SIG-M5 treated with dmso at 0.1 percent for 504 hours (cell line): ENCODE data around the gene MT4.
A peak's percentile ranks its signal among the peaks of the same experiment; 100 is the strongest.
"Not testable (repeated sequence)": the region's sequence is repeated elsewhere in the genome, so short reads cannot be mapped to it uniquely, and the experiment has no call there.

Experiments
- DNase-seq: peaks from one replicate; lab custom pipeline; 2025; ENCODE audit not compliant: unreplicated experiment; lab: John Stamatoyannopoulos, UW

The MT4 gene

GRCh38 chr16:56558024-56558747 lies 6.7 kb upstream of the MT4 start:
- DNase-seq: no peak

DNA sequence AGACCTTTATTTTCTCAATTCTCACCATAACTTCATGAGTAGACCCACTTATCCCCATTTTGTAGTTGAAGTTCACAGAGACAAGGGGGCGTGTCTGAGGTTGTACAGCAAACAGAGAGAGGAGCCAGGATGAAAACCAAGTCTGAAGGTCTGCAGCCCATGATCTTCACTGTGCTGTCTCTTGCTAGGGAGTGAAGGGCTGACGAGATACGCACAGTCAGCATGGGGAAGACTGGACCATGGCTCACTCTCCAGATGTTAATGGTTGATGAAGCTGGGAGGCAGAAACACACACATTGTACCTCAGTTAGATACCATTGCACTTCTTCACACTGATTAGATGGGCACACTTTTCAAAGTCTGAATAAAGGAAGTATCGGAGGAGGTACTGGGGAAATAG lies 5.8 kb upstream of the MT4 start:
- DNase-seq: no peak

DNA sequence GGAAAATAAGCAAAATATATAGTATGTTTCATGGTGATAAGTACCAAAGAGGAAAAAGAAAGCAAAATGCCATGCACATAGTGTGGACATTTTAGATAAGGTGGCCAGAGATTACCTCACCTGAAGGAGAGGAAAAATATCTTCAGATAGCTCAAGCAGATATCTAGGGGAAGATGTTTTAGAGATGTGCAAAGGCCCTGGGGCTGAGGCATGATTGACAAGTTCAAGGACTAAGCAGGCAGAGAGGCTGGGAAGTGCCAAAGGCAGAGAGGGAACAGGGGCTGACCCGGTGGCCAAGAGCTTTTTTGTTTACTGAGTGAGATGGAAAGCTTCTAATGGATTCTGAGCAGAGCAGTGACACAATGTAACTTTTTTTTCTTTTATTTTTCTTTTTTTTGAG lies 4.4 kb upstream of the MT4 start:
- DNase-seq: no peak

DNA sequence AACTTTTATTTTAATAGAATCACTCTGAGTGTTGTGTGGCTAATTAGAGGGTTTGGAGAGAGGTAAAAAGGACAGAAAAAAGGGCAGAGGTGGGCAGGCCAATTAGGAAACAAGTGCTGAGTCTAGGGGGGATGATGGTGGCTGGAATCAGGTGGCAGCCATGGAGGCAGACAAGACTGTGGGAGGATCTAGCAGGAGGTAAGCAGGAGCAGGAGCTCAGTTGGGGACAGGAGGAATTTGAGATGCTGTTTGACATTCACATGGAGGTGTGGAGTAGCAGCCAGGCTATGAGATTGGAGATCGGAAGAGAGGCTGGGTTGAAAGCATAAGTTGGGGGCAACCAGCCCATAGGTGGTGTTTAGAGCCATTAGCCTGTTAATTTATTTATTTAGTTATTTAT lies 3.7 kb upstream of the MT4 start:
- no peak for DNase-seq

DNA sequence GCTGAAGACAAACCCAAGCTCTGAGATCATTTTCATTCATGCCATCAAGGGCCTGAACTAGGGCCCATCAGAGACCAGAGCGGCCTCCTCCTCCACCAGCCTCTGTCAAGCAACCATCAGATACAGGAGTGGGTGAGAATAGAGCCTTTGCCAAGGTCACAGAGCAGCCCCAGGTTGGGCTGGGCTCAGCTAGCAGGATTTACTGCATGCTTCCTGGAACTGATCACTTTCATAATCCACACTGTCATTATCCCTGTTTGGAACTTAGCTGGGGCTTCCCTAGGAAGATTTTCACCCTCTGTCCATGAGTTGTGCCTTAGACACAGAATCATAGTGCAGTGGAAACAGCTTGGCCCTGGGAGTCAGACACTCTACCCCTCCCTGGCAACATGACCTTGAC lies 5.1 kb downstream of the MT4 start:
- no peak for DNase-seq

DNA sequence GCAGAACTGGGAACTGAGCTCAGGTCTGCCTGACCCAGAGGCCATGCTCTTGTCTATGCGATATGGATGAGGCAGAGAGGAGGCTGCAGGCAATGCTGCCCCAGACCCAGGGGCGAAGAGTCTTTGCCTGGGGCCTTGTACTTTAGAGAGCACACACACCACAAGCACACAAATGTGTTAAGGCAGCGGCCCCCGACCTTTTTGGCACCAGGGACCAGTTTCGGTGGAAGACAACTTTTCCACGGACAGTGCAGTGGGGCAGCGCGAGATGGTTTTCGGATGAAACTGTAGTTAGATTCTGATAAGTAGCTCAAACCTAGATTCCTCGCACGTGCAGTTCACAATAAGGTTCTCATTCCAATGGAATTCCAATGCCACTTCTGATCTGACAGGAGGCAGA lies 6.7 kb downstream of the MT4 start:
- no peak for DNase-seq

DNA sequence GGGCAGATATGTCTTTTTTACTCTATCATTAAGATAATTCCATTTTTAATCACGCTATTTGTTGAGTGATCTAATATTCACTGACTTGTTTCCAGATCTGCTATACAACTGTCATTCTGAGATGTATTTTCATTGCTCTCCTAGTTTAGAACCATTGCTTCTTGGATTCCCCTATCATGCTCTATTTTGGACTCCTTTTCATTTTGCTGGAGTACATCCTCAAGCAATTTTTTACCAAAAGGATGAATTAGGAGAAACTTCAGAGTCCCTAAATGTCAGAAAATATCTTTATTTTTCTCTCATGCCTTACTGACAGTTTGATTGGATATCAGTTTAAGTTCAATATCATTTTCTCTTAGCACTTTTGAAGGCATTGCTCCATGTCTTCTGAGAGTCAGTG lies 9.8 kb downstream of the MT4 start:
- no peak for DNase-seq

DNA sequence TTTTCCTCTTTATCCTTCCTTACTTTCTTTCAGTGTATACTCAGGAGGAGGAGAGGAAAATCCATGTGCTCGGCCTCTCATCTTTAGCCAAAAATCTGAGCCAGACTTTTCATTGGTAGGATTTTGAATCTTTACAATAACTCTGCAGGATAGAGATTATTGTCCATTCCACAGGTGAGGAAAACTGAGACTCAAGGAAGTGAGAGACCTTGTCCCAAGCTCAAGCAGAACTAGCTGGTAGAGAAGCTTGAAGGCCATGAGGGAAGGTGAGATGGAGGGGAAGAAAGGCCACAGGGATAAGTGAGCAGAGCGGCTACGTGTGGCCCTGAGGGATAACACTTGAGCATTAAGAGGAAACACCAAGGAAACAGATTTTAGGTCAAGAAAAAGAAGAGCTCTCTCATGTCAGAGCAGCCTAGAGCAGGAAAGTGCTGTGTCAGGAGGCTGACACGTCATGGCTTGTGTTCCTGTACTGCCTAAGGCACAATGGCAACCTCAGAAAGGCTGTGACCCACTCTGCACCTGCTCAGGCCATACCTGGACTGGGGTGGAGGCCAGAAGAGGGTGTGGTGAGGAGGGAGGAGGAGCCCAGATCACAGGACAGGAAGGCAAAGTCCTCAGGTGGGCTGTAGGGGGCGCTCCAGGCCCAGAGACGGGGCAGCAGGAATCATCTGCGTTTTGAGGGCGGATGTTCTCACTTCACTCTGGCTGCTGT lies 11.9 kb downstream of the MT4 start:
- DNase-seq: peak; percentile 69

DNA sequence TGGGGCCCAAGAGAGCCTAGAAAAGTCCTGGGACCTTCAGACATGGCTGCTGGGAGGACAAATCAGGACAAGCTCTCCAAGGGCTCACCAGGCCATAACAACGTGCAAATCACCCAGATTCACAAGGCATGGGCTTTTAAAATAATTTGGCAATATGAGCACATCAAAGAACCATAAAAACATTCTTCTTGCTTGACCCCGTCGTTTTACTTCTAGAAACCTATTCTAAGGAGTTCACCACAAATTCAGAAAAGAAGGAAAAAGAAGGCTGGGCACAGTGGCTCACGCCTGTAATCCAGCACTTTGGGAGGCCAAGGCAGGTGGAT lies 12.4 kb downstream of the MT4 start:
- no peak for DNase-seq

GRCh38 chr16:56580391-56581048 lies 15.6 kb downstream of the MT4 start:
- no peak for DNase-seq

GRCh38 chr16:56582911-56583310 lies 18.0 kb downstream of the MT4 start:
- not testable (repeated sequence) for DNase-seq

- DNase-seq: no peak
Observed at GRCh38 chr16:56583351-56584168, 18.7 kb downstream of the MT4 start.

DNA sequence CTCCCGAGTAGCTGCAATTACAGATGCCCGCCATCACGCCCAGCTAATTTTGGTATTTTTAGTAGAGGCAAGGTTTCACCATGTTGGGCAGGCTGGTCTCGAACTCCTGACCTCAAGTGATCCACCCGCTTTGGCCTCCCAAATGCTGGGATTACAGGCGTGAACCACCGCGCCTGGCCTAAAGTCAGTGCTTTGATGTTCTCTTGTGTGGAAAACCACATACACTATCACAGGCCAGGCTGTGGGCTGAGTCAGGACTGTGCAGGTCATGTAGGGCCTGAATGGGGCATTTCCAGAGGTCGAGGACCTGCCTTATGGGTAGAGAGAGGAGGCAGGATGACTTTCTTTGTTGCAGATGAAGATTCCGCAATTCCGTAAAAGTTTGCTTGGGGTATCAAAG lies 19.4 kb downstream of the MT4 start:
- no peak for DNase-seq

GRCh38 chr16:56588781-56589140 lies 23.9 kb downstream of the MT4 start:
- DNase-seq: no peak

DNA sequence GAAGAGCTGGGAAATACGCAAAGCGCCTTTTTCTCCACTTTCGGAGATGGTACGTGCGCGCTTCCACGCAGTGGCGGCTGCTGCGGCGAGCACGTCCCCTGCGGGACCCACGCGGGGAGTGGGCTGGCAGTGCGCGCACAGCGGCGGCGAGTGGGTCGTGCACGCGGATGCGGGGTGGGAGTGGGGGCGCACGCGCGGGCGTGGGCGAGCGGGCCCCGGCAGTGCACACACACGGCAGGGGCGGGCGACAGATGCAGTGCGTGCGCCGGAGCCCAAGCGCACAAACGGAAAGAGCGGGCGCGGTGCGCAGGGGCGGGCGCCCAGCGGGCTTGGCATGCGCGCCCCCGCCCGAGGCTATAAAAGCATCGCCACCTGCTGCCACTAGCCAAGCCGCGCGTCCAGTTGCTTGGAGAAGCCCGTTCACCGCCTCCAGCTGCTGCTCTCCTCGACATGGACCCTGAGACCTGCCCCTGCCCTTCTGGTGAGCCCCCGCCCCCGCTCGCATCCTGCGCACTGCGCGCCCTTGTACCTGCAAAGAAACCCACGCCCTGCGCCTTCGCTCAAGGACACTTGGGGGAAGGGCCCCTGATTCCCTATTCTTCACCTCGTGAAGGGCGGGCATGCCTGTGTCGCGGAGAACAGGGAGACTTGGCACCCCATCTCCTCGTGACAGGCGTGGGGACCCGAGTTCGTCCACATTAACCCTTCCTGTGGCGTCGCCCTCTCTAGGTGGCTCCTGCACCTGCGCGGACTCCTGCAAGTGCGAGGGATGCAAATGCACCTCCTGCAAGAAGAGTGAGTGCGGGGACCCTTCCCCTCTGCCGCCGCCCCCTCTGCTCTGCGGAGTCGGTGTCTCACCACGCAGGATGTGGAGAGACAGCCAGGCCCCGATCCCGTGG lies 24.5 kb downstream of the MT4 start, which contains the start of gene MT3:
Gene MT3 (plus strand): TSS at position 388 of the 899 bp plus-strand sequence. CDS start 63 bp downstream, at position 451.
- no peak for DNase-seq

DNA sequence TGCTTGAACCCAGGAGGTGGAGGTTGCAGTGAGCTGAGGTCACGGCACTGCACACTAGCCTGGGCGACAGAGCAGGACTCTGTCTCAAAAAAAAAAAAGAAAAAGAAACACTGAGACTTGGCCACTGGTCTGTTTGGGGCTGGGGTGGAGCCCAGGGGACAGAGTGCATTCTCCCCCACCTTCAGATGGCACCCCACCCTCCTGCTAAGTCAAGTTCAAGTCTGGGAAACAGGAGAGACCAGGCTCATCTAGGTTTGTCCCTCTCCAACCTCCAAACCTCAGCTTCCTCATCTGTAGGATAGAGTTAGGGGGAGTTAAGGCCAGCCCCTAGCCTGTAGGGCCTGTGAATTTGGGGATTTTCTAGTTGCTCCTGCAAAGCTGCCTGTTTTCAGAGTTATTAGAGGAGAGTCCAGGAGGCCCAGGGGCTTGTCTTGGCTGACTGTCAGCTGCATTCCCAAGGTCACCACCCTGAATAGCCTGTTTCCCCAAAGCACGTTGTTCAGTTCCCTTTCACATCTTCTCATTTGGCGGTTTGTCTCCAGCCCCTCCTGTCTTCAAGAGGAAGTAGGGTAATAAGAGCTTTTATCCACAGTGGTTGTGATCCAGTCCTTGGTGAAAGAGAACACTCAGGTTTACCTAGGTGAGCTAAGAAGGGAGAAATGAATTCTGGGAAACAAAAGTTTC lies 26.6 kb downstream of the MT4 start:
- peak; percentile 63 for DNase-seq

DNA sequence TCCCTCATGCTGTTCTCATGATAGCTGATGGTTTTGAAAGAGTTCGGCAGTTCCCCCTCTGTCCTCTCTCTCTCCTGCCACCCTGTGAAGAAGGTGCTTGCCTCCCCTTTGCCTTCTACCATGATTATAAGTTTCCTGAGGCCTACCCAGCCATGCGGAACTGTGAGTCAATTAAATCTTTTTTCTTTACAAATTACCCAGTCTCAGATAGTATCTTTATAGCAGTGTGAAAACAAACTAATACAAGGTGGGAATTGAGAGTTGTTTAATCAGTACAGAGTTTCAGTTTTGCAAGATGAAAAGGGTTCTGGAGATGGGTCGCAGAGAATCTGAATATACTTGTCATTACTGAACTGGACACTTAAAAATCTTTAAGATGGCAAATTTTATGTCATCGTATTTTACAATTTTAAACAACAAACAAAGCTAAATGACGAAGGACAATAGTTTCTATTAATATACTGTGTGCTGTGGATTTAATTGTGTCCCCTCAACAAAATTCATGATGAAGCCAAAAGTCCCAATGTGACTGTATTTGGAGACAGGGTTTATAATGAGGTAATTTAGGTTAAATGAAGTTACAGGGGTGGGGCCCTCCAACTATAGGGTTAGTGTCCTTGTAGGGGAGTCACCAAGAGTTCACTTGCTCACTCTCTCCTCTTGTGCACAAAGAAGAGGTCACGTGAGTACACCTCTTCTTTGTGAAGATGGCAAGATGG lies 28.9 kb downstream of the MT4 start:
- DNase-seq: no peak

DNA sequence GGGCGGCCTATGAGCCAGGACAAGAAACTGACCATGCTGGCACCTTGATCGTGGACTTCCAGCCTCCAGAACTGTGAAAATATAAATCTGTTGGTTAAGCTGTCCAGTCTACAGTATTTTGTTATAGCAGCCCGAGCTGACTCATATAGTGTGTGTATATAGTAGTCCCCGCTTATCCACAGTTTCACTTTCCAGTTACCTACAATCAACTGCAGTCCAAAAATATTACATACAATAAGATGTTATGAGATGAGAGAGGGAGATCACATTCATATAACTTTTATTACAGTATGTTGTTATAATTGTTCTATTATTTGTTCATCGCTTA lies 29.4 kb downstream of the MT4 start:
- no peak for DNase-seq

DNA sequence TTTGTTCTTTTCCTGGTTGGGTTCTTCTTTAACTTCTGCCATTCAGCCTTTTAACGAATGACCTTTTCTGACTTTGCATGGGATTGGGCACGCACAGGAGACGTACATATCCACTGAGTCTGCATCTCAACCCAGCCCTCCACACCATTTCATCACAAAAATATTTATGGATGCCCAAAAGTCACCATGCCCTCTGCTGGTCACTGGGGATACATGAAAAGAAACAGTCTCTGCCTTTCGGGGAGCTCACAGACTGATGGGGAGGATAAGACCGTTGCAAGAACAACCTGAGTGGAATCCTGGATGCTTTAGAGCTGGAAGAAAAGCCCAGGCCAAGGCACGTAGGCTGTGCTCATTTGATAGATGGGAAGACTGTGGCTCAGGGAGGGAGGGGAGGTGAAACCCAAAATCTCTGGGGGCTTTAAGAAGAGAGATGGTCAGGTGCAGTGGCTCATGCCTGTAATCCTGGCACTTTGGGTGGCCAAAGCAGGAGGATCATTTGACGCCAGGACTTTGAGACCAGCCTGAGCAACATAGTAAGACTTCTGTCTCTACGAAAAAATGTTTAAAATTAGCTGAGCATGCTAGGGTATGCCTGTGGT lies 35.6 kb downstream of the MT4 start:
- peak; percentile 70 for DNase-seq
